T-helper 1 cell treated with Interleukin-12 subunit alpha and Interleukin-12 subunit beta and Interleukin-4 antibody, amounts not matched to agents 30 ng/mL and 1 ng/mL, for 36 hours (primary cell): ENCODE measurements around the gene DDX20. TPM values are rescaled to one million over a fixed set of nuclear protein-coding genes. Genes with fewer than 3 reads are reported as not detected.

ENCODE experiments used
- intact Hi-C: fragments of 100-400 bp; cut with micrococcal nuclease; formaldehyde crosslinking; loops from one replicate; pipeline ENCODE4 v1.15.1; 2024
- total RNA-seq: library from RNA; stranded (reverse); gene quantifications from 2 replicates; pipeline ENCODE4 v1.2.3, GENCODE V29; 2022

DDX20 gene
- total RNA-seq, 1 donor from 2014 or later, result 15.3 TPM

GRCh38 chr1:111746614-111746999 is 9.1 kb upstream of the DDX20 start:
- intact Hi-C loops, result loop anchor here (2.0 kb wide), 1 partner anchor 298 kb away; the partner anchor contains the start of genes ATP5PB and WDR77

GRCh38 chr1:111747282-111747734 is 8.4 kb upstream of the DDX20 start:
- intact Hi-C loops, result loop anchor here (1.0 to 2.0 kb wide), 4 partner anchors 32 to 299 kb away; partner anchors contain the start of genes ATP5PB and WDR77

- intact Hi-C loops, result loop anchor here (1.0 to 2.0 kb wide), 4 partner anchors 33 to 299 kb away; partner anchors contain the start of genes ATP5PB and WDR77
These were observed 7.8 kb upstream of the DDX20 start for GRCh38 chr1:111747947-111748346.

- intact Hi-C loops, result no loop called here
These were observed 6.1 kb upstream of the DDX20 start for GRCh38 chr1:111749628-111750027.

GRCh38 chr1:111750856-111751255 is 4.8 kb upstream of the DDX20 start:
- intact Hi-C loops, result no loop called here

- intact Hi-C loops, result no loop called here
These were observed 3.7 kb upstream of the DDX20 start for GRCh38 chr1:111751906-111752575.

GRCh38 chr1:111754984-111755330 is 744 bp upstream of the DDX20 start:
- intact Hi-C loops, result loop anchor here (1.0 to 5.0 kb wide), 14 partner anchors 16 to 1416 kb away; partner anchors contain the start of genes ATP5PB, CAPZA1, CEPT1 and DENND2D

GRCh38 chr1:111756124-111756513 is 418 bp downstream of the DDX20 start:
- intact Hi-C loops, result loop anchor here (5.0 kb wide), 2 partner anchors 861 to 874 kb away; partner anchors contain the start of genes CAPZA1 and ST7L

GRCh38 chr1:111758373-111758772 is 2.7 kb downstream of the DDX20 start:
- intact Hi-C loops, result loop anchor here (5.0 kb wide), 2 partner anchors 859 to 876 kb away; partner anchors contain the start of genes CAPZA1 and ST7L

GRCh38 chr1:111761717-111762116 is 6.0 kb downstream of the DDX20 start:
- intact Hi-C loops, result no loop called here

- intact Hi-C loops, result no loop called here
These were observed 6.6 kb downstream of the DDX20 start for GRCh38 chr1:111762332-111762731.

- intact Hi-C loops, result loop anchor here (2.0 to 5.0 kb wide), 4 partner anchors 369 to 737 kb away; no protein-coding TSS in a partner anchor
These were observed 12.3 kb downstream of the DDX20 start for GRCh38 chr1:111768023-111768422.

GRCh38 chr1:111768625-111769024 is 12.9 kb downstream of the DDX20 start:
- intact Hi-C loops, result loop anchor here (1.0 to 5.0 kb wide), 7 partner anchors 53 to 738 kb away; no protein-coding TSS in a partner anchor

- intact Hi-C loops, result loop anchor here (1.0 to 5.0 kb wide), 7 partner anchors 54 to 739 kb away; no protein-coding TSS in a partner anchor
These were observed 13.9 kb downstream of the DDX20 start for GRCh38 chr1:111769517-111770146.

- intact Hi-C loops, result no loop called here
These were observed 15.2 kb downstream of the DDX20 start for GRCh38 chr1:111770916-111771315.

GRCh38 chr1:111775966-111776365 is 20.3 kb downstream of the DDX20 start:
- intact Hi-C loops, result no loop called here

GRCh38 chr1:111776391-111776790 is 20.7 kb downstream of the DDX20 start:
- intact Hi-C loops, result no loop called here

GRCh38 chr1:111776861-111777260 is 21.2 kb downstream of the DDX20 start:
- intact Hi-C loops, result no loop called here

GRCh38 chr1:111777301-111777700 is 21.6 kb downstream of the DDX20 start:
- intact Hi-C loops, result no loop called here

- intact Hi-C loops, result no loop called here
These were observed 22.4 kb downstream of the DDX20 start for GRCh38 chr1:111778066-111778465.

GRCh38 chr1:111778541-111779051 is 22.9 kb downstream of the DDX20 start:
- intact Hi-C loops, result no loop called here

GRCh38 chr1:111779546-111779945 is 23.8 kb downstream of the DDX20 start:
- intact Hi-C loops, result no loop called here
